Neural cell (in vitro differentiated cells): ENCODE data around the gene TRIM14. TPM values are rescaled to one million over a fixed set of nuclear protein-coding genes. Genes with fewer than 3 reads are reported as not detected.

Experiments
- H2AFZ ChIP-seq: fragments of 200-600, 300-800 bp; sonication (generic), shearing (Covaris generic); 2 replicates; pipeline ENCODE4 v1.6.0; 2014; ENCODE audit warnings: low read depth, mild to moderate bottlenecking, antibody characterized with exemption, low read length, moderate library complexity
- H3F3A ChIP-seq: fragments of 200-600 bp; shearing (Covaris generic); 2 replicates; pipeline ENCODE4 v1.6.1; 2016; ENCODE audit warnings: mild to moderate bottlenecking, moderate library complexity, mixed read lengths, antibody characterized with exemption, low read length; ENCODE audit not compliant: insufficient read depth, poor library complexity, severe bottlenecking
- H3K27ac ChIP-seq: fragments of 200-600, 300-800 bp; sonication (generic), shearing (Covaris generic); 2 replicates; pipeline ENCODE4 v1.5.1; 2014; ENCODE audit warnings: mild to moderate bottlenecking, low read length, moderate library complexity
- H3K27me3 ChIP-seq: fragments of 300-800, 200-600 bp; sonication (generic), shearing (Covaris generic); 2 replicates; pipeline ENCODE4 v1.6.0; 2014; ENCODE audit warnings: mild to moderate bottlenecking, low read depth, low read length, moderate library complexity; ENCODE audit not compliant: insufficient read depth
- H3K36me3 ChIP-seq: fragments of 300-800, 200-600 bp; sonication (generic), shearing (Covaris generic); 2 replicates; pipeline ENCODE4 v1.5.1; 2014; ENCODE audit warnings: mild to moderate bottlenecking, antibody characterized with exemption, low read length, moderate library complexity; ENCODE audit not compliant: insufficient read depth
- H3K4me2 ChIP-seq: fragments of 300-800, 200-600 bp; sonication (generic), shearing (Covaris generic); 2 replicates; pipeline ENCODE4 v1.6.0; 2014; ENCODE audit warnings: mild to moderate bottlenecking, low read length
- H3K4me3 ChIP-seq: fragments of 300-800, 200-600 bp; sonication (generic), shearing (Covaris generic); 2 replicates; pipeline ENCODE4 v1.5.1; 2014; ENCODE audit warnings: mild to moderate bottlenecking, low read length, moderate library complexity
- H3K79me2 ChIP-seq: fragments of 200-600 bp; shearing (Covaris generic); replicated peaks from 2 replicates; pipeline ENCODE4 v1.6.0; 2014; ENCODE audit warnings: mild to moderate bottlenecking, low read length, moderate library complexity; ENCODE audit not compliant: insufficient read depth
- H3K9ac ChIP-seq: fragments of 300-800, 200-600 bp; sonication (generic), shearing (Covaris generic); 2 replicates; pipeline ENCODE4 v1.6.1; 2016; ENCODE audit warnings: mild to moderate bottlenecking, low read length, mixed read lengths
- H3K9me2 ChIP-seq: fragments of 200-600 bp; shearing (Covaris generic); 2 replicates; pipeline ENCODE4 v1.6.1; 2016; ENCODE audit warnings: mild to moderate bottlenecking, low read length, mixed read lengths; ENCODE audit not compliant: insufficient read depth
- H3K9me3 ChIP-seq: fragments of 200-600, 300-800 bp; sonication (generic), shearing (Covaris generic); 2 replicates; pipeline ENCODE4 v1.6.1; 2016; ENCODE audit warnings: mild to moderate bottlenecking, mixed run types, low read length, moderate library complexity, mixed read lengths
- H4K20me1 ChIP-seq: fragments of 200-600 bp; shearing (Covaris generic); 2 replicates; pipeline ENCODE4 v1.6.1; 2016; ENCODE audit warnings: mild to moderate bottlenecking, mixed run types; ENCODE audit not compliant: insufficient read depth
- EP300 ChIP-seq: fragments of 450-650 bp; conservative IDR thresholded peaks from 2 replicates; pipeline ENCODE4 v1.6.1; 2014; ENCODE audit warnings: antibody characterized with exemption, mild to moderate bottlenecking, moderate library complexity; ENCODE audit not compliant: poor library complexity, severe bottlenecking
- EZH2 ChIP-seq: fragments of 200-600, 300-800 bp; shearing (Covaris generic), sonication (generic); IDR thresholded peaks from 2 replicates; pipeline ENCODE4 v1.6.1; 2014; ENCODE audit warnings: antibody characterized with exemption, low read length, borderline replicate concordance, mild to moderate bottlenecking; ENCODE audit not compliant: insufficient read depth, poor library complexity, severe bottlenecking
- MXI1 ChIP-seq: fragments of 450-650 bp; conservative IDR thresholded peaks from 2 replicates; pipeline ENCODE4 v1.6.1; 2014; ENCODE audit warnings: antibody characterized with exemption, mild to moderate bottlenecking; ENCODE audit not compliant: poor library complexity, severe bottlenecking
- POLR2AphosphoS5 ChIP-seq: IDR thresholded peaks from 2 replicates; pipeline ENCODE4 v1.6.1; 2012
- RAD21 ChIP-seq: fragments of 450-650 bp; conservative IDR thresholded peaks from 2 replicates; pipeline ENCODE4 v1.6.1; 2014; ENCODE audit warnings: antibody characterized with exemption, mild to moderate bottlenecking, moderate library complexity
- SMC3 ChIP-seq: fragments of 450-650 bp; conservative IDR thresholded peaks from 2 replicates; pipeline ENCODE4 v1.6.1; 2014; ENCODE audit warnings: antibody characterized with exemption, mild to moderate bottlenecking, moderate library complexity; ENCODE audit not compliant: poor library complexity
- TAF1 ChIP-seq: IDR thresholded peaks from 2 replicates; pipeline ENCODE4 v1.6.1; 2012; ENCODE audit warnings: low read depth
- polyA plus RNA-seq: library from polyadenylated mRNA; depleted of rRNA; stranded (reverse); fragments of >200 nt; gene quantifications from 2 replicates; pipeline ENCODE4 v1.2.3, GENCODE V29; 2014
- TF ChIP-seq, protein P1 (sequence below): fragments of 450-650 bp; IDR thresholded peaks from 2 replicates; pipeline ENCODE4 v1.5.1; 2014; ENCODE audit warnings: antibody characterized with exemption, mild to moderate bottlenecking, moderate library complexity; ENCODE audit not compliant: poor library complexity, severe bottlenecking
- TF ChIP-seq, protein P2 (sequence below): IDR thresholded peaks from 2 replicates; pipeline ENCODE4 v1.6.1; 2012; ENCODE audit warnings: borderline replicate concordance

Gene TRIM14
- polyA plus RNA-seq, 1 donor from 2014 or later: not detected

DNA sequence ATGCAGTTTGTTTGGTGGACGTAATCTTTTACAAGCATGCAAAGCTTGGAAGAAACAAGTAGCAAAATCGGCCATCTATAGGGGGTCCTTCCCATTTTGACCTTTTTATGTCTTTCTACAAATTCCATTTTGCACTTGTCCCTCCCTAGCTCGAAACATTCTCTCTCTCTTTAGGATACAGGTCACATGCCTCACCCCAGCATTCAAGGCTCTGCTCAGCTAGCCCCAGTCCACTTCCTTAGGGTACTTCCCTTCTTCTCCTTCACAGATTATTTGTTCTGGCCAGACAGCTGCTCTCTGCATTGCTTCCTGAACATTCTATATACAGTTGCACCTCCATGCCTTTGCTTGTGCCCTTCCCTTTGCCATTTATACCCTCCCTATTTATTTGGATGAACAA, 31.7 kb upstream of the TRIM14 start:
- TF ChIP-seq, protein P1, sequence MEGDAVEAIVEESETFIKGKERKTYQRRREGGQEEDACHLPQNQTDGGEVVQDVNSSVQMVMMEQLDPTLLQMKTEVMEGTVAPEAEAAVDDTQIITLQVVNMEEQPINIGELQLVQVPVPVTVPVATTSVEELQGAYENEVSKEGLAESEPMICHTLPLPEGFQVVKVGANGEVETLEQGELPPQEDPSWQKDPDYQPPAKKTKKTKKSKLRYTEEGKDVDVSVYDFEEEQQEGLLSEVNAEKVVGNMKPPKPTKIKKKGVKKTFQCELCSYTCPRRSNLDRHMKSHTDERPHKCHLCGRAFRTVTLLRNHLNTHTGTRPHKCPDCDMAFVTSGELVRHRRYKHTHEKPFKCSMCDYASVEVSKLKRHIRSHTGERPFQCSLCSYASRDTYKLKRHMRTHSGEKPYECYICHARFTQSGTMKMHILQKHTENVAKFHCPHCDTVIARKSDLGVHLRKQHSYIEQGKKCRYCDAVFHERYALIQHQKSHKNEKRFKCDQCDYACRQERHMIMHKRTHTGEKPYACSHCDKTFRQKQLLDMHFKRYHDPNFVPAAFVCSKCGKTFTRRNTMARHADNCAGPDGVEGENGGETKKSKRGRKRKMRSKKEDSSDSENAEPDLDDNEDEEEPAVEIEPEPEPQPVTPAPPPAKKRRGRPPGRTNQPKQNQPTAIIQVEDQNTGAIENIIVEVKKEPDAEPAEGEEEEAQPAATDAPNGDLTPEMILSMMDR: no peak
- TF ChIP-seq POLR2AphosphoS5: no peak
- TF ChIP-seq SMC3: no peak
- no peak for TF ChIP-seq EP300
- no peak for TF ChIP-seq EZH2
- TF ChIP-seq TAF1: no peak
- TF ChIP-seq RAD21: no peak
- TF ChIP-seq, protein P2, sequence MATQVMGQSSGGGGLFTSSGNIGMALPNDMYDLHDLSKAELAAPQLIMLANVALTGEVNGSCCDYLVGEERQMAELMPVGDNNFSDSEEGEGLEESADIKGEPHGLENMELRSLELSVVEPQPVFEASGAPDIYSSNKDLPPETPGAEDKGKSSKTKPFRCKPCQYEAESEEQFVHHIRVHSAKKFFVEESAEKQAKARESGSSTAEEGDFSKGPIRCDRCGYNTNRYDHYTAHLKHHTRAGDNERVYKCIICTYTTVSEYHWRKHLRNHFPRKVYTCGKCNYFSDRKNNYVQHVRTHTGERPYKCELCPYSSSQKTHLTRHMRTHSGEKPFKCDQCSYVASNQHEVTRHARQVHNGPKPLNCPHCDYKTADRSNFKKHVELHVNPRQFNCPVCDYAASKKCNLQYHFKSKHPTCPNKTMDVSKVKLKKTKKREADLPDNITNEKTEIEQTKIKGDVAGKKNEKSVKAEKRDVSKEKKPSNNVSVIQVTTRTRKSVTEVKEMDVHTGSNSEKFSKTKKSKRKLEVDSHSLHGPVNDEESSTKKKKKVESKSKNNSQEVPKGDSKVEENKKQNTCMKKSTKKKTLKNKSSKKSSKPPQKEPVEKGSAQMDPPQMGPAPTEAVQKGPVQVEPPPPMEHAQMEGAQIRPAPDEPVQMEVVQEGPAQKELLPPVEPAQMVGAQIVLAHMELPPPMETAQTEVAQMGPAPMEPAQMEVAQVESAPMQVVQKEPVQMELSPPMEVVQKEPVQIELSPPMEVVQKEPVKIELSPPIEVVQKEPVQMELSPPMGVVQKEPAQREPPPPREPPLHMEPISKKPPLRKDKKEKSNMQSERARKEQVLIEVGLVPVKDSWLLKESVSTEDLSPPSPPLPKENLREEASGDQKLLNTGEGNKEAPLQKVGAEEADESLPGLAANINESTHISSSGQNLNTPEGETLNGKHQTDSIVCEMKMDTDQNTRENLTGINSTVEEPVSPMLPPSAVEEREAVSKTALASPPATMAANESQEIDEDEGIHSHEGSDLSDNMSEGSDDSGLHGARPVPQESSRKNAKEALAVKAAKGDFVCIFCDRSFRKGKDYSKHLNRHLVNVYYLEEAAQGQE: no peak
- no peak for TF ChIP-seq MXI1
- Histone ChIP-seq H4K20me1 (no peaks in the 10 kb centered on the region), H2AFZ (no peak overlapping the region), H3F3A (no peaks in the 10 kb centered on the region), H3K79me2 (no peaks in the 10 kb centered on the region), H3K9ac (no peak overlapping the region), H3K9me2 (no peaks in the 10 kb centered on the region), H3K4me3 (no peak overlapping the region), H3K4me2 (no peak overlapping the region), H3K9me3 (no peaks in the 10 kb centered on the region), H3K27me3 (no peaks in the 10 kb centered on the region), H3K27ac (no peak overlapping the region), H3K36me3 (no peaks in the 10 kb centered on the region)

DNA sequence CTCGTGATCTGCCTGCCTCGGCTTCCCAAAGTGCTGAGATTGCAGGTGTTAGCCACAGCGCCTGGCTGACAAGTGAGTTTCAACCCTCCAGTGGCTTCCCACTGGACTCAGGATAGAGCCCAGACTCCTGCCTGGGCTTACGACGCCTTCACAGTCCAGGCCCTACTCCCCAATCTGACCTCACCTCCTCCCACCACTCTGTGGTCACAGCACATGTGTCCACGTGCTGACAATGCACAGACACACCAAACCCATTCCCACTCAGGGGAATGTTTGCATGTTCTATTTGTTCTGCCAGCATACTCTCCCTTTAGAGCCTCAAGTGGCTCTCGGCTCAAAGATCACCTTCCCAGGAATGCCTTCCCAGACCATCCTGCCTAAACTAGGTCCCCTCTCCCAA, 31.1 kb upstream of the TRIM14 start:
- Histone ChIP-seq H3K9me2 (no peaks in the 10 kb centered on the region), H3K4me3 (no peak overlapping the region), H2AFZ (no peak overlapping the region), H3F3A (no peaks in the 10 kb centered on the region), H3K79me2 (no peaks in the 10 kb centered on the region), H4K20me1 (no peaks in the 10 kb centered on the region), H3K27ac (no peak overlapping the region), H3K27me3 (no peaks in the 10 kb centered on the region), H3K4me2 (no peak overlapping the region), H3K9ac (no peak overlapping the region), H3K36me3 (no peaks in the 10 kb centered on the region), H3K9me3 (no peaks in the 10 kb centered on the region)
- TF ChIP-seq, protein P1: no peak
- no peak for TF ChIP-seq RAD21
- TF ChIP-seq TAF1: no peak
- no peak for TF ChIP-seq EZH2
- TF ChIP-seq EP300: no peak
- TF ChIP-seq POLR2AphosphoS5: no peak
- TF ChIP-seq MXI1: no peak
- TF ChIP-seq, protein P2: no peak
- TF ChIP-seq SMC3: no peak
